ENCODE measurements around the gene MYO3B.
"Not testable (repeated sequence)": the region's sequence is repeated elsewhere in the genome, so short reads cannot be mapped to it uniquely, and the experiment has no call there.

MYO3B gene

DNA sequence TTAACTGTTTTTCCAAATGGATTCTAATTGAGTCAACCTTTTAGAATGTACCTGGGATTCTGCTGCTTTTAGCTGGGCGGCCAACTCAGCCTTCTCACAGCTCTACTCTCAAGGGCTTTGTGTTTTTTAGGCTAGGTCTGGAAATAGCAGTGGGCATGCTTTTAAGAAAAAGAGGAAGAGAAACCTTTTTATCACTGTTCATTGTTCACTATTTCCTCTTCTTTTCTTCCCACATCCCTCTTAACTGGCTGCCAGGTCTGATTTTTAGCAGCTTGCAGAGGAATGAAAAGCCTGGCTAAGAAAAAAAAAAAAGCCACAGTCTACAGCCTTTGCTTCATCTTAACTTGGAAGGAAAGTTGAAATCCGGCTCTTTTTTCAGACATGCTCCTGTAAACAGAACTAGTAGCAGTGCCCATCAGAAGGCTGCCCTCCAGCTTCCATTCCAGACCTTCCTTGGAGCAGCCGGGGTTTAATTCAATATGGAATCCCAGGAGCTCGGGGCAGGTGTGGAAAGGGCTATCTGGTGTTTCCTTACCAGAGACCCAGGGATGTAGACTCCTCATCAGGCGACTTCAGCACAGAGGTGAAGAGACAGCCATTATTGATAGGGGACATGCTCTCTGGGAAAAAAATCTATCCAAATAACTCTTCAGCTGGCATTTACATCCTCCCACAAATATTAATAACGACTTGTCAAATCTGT lies 230.7 kb downstream of the MYO3B start:
- Mint-ChIP-seq H3K4me1 (peaks cover 20% of the 10 kb centered on the region), H3K27ac (no peak overlapping the region), H3K27me3 (peaks cover 43% of the 10 kb centered on the region), H3K36me3 (no peaks in the 10 kb centered on the region), H3K4me3 (no peak overlapping the region), H3K9me3 (no peaks in the 10 kb centered on the region)
- ATAC-seq: peak; percentile 61

DNA sequence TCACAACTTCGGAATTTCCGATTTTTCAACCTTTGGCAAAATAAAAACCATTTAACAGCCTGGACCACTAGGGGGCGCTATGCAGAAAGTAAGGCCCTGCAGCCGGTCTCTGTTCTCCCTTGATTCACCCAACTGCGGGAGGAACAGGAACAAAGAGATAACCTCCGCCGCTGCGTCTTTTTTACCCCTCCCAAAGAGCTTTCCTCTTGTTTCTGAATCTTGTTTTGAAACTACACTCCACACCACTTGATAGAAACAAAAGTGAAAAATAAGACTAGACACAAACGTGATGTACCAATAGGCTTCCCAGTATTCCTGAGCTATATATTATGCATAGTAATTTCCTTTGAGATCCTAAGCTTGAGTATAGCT lies 231.2 kb downstream of the MYO3B start:
- Mint-ChIP-seq H3K4me3 (peak overlapping the region; percentile 41), H3K27me3 (peaks cover 43% of the 10 kb centered on the region), H3K36me3 (no peaks in the 10 kb centered on the region), H3K9me3 (no peaks in the 10 kb centered on the region), H3K27ac (no peak overlapping the region), H3K4me1 (peaks cover 20% of the 10 kb centered on the region)
- ATAC-seq: no peak

- no peak for ATAC-seq
- H3K4me3 Mint-ChIP-seq: no peak overlapping the region
- no peak overlapping the region for H3K27ac Mint-ChIP-seq
- H3K4me1 Mint-ChIP-seq: peaks cover 14% of the 10 kb centered on the region
- H3K36me3 Mint-ChIP-seq: no peaks in the 10 kb centered on the region
- H3K27me3 Mint-ChIP-seq: peaks cover 27% of the 10 kb centered on the region
- H3K9me3 Mint-ChIP-seq: peaks cover 3% of the 10 kb centered on the region
These were observed 233.7 kb downstream of the MYO3B start for GRCh38 chr2:170411660-170412059.

DNA sequence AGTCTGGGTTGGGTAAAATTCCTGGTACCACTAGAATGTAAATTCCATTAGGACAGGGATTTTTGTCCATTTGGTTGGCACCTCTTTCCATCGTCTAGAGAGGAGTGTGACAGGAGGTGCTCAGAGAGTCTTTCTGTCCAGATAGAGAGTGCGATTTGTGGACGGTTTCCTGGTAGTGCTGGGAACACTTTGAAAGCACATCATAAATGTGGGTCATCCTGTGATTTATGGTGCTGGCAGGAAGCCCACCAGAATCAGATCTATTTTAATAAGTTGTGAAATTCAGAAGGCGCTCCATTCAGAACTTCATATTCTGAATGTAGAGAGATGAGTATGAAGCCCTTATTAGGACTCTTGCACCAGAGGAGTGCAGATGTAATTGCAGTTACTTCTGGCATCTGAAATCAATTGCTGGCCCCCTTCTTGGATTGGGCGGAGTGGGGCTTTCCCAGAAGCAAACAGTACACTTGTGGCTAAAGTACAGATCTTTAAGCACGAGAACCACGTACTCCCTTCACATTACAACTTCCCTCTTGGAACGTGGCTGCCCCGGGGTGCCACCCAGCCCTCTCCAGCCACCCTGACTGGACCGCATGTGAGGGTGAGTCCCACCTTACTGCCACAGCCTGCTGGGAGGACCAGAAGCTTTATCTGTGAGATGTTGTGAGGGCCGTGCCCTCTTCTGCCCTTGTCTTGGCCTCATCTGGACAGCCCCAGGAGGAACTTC lies 243.2 kb downstream of the MYO3B start:
- Mint-ChIP-seq H3K4me1 (no peaks in the 10 kb centered on the region), H3K27ac (no peak overlapping the region), H3K27me3 (no peaks in the 10 kb centered on the region), H3K9me3 (no peaks in the 10 kb centered on the region), H3K36me3 (no peaks in the 10 kb centered on the region), H3K4me3 (no peak overlapping the region)
- no peak for ATAC-seq

- no peaks in the 10 kb centered on the region for H3K9me3 Mint-ChIP-seq
- no peak overlapping the region for H3K27ac Mint-ChIP-seq
- H3K4me1 Mint-ChIP-seq: no peaks in the 10 kb centered on the region
- H3K27me3 Mint-ChIP-seq: no peaks in the 10 kb centered on the region
- no peak overlapping the region for H3K4me3 Mint-ChIP-seq
- ATAC-seq: no peak
- no peaks in the 10 kb centered on the region for H3K36me3 Mint-ChIP-seq
These were observed 246.0 kb downstream of the MYO3B start for GRCh38 chr2:170423919-170424318.

DNA sequence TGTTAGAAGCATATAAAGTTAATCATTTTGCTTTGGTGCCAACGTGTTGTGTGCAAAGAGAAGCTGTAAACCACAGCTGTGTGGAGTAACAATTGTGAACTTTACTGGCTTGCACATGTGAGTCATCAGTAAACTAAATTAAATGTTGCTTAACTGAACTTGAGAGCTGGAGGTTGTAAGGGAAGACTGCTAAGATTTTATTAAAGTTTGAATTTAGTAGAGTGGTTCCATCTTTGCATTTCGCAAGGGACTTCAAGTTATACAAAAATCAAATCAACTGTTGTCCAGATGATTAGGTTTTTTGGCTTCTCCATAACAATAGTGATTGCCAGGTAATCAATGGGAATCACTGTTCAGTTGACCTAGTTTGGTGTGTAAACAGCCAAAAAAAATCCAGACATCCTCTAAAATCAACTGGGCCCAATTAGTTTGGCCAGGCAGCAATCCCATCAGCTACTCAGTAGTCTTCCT lies 247.4 kb downstream of the MYO3B start:
- no peak for ATAC-seq
- Mint-ChIP-seq H3K4me1 (no peaks in the 10 kb centered on the region), H3K4me3 (no peak overlapping the region), H3K9me3 (no peaks in the 10 kb centered on the region), H3K36me3 (no peaks in the 10 kb centered on the region), H3K27ac (no peak overlapping the region), H3K27me3 (peaks cover 10% of the 10 kb centered on the region)

- Mint-ChIP-seq H3K9me3 (no peaks in the 10 kb centered on the region), H3K27me3 (peaks cover 18% of the 10 kb centered on the region), H3K4me3 (no peak overlapping the region), H3K4me1 (no peaks in the 10 kb centered on the region), H3K27ac (no peak overlapping the region), H3K36me3 (no peaks in the 10 kb centered on the region)
- no peak for ATAC-seq
These were observed 250.9 kb downstream of the MYO3B start for GRCh38 chr2:170428868-170429267.

- no peak overlapping the region for H3K27ac Mint-ChIP-seq
- peaks cover 18% of the 10 kb centered on the region for H3K27me3 Mint-ChIP-seq
- no peak overlapping the region for H3K4me3 Mint-ChIP-seq
- H3K36me3 Mint-ChIP-seq: no peaks in the 10 kb centered on the region
- no peaks in the 10 kb centered on the region for H3K4me1 Mint-ChIP-seq
- no peak for ATAC-seq
- H3K9me3 Mint-ChIP-seq: no peaks in the 10 kb centered on the region
These were observed 254.9 kb downstream of the MYO3B start for GRCh38 chr2:170432823-170433222.

GRCh38 chr2:170433448-170433847 lies 255.5 kb downstream of the MYO3B start:
- Mint-ChIP-seq H3K4me3 (no peak overlapping the region), H3K4me1 (no peaks in the 10 kb centered on the region), H3K27me3 (peaks cover 18% of the 10 kb centered on the region), H3K27ac (no peak overlapping the region), H3K9me3 (no peaks in the 10 kb centered on the region), H3K36me3 (no peaks in the 10 kb centered on the region)
- ATAC-seq: no peak

DNA sequence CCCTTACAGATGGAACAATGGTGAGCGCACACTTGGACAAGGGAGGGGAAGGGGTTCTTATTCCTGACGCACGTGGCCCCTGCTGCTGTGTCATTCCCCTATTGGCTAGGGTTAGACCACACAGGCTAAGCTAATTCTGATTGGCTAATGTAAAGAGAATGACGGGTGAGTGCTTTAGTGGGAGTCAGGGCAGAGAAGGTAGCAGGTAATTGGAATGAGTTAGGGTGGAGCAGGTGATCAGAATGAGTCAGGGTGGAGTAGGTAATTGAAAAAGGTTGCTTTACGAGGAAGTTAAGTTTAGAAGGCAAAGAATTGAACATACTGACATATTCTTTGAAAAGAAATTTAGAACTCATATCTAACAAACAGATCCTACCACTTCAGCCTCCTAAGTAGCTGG lies 256.4 kb downstream of the MYO3B start:
- H3K4me3 Mint-ChIP-seq, H3K9me3 Mint-ChIP-seq, H3K4me1 Mint-ChIP-seq, H3K36me3 Mint-ChIP-seq, H3K27ac Mint-ChIP-seq, ATAC-seq: not testable (repeated sequence)
- peaks cover 17% of the 10 kb centered on the region for H3K27me3 Mint-ChIP-seq

DNA sequence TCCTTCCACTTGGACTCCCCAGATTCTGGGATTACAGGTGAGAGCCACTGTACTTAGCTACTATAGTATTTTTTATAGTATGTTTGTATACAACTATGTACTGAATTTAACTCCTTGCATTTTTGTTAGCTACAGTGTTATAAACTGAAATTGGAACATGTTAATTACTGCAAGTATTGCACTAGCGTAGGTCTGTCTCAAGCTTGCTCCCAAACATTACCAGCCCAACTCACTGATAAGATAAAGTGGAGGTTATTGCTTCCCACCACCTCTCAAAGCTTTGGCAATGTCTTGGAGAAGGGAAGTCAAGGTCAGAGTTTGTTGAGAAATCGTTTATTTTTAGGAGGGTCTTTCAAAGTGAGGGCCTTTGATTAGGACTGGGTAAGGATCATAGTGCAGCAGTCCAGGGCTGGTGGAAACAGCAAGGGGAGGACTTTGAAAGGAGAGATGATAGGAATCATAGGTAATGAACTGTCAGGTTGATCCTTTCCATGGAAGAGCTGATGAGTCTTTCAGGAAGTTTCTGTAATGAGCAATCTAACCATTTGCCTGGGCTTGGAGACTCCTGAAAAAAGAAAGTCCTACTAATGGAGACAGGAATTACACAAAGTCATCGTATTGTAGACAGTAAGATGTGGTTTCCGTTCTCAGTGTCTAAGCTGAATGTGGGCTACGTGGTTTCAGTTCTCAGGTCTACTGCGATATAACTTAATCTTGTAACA lies 257.1 kb downstream of the MYO3B start:
- Mint-ChIP-seq H3K27me3 (peaks cover 10% of the 10 kb centered on the region), H3K9me3 (no peaks in the 10 kb centered on the region), H3K4me3 (no peak overlapping the region), H3K4me1 (no peaks in the 10 kb centered on the region), H3K36me3 (no peaks in the 10 kb centered on the region), H3K27ac (no peak overlapping the region)
- no peak for ATAC-seq

GRCh38 chr2:170436077-170436943 lies 258.4 kb downstream of the MYO3B start:
- H3K36me3 Mint-ChIP-seq: no peaks in the 10 kb centered on the region
- H3K27ac Mint-ChIP-seq: no peak overlapping the region
- no peaks in the 10 kb centered on the region for H3K27me3 Mint-ChIP-seq
- H3K9me3 Mint-ChIP-seq: no peaks in the 10 kb centered on the region
- no peaks in the 10 kb centered on the region for H3K4me1 Mint-ChIP-seq
- no peak for ATAC-seq
- H3K4me3 Mint-ChIP-seq: no peak overlapping the region

DNA sequence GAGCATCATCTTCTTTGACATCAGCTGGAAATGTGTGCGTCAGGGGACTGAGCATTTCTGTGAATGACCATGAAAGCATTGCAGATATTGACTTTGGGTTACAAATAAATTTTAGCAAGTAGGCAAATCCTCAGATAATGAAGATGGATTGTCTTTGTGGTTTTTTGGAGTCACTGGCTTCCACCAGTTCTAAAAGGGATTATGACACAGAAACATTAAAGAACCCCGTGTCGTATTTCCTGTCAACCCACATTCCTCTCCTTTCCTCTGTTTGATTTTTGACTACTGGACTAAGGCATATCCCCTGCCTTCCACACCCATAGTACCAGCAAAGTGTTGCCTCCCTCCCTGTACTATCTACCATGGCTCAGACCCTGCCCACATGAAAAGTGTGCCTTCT lies 268.1 kb downstream of the MYO3B start:
- Mint-ChIP-seq H3K4me3 (no peak overlapping the region), H3K4me1 (no peaks in the 10 kb centered on the region), H3K27me3 (peaks cover 9% of the 10 kb centered on the region), H3K36me3 (no peaks in the 10 kb centered on the region), H3K27ac (no peak overlapping the region), H3K9me3 (peaks cover 4% of the 10 kb centered on the region)
- no peak for ATAC-seq

GRCh38 chr2:170449034-170449433 lies 271.1 kb downstream of the MYO3B start:
- H3K4me1 Mint-ChIP-seq: no peaks in the 10 kb centered on the region
- H3K27ac Mint-ChIP-seq: no peak overlapping the region
- peaks cover 4% of the 10 kb centered on the region for H3K9me3 Mint-ChIP-seq
- H3K36me3 Mint-ChIP-seq: no peaks in the 10 kb centered on the region
- peaks cover 9% of the 10 kb centered on the region for H3K27me3 Mint-ChIP-seq
- H3K4me3 Mint-ChIP-seq: no peak overlapping the region
- no peak for ATAC-seq

Measured in stimulated activated memory B cell treated with anti-CD40 and anti-IgM and Interleukin-4, amounts not matched to agents 10 μg/mL and 1 μg/mL and 100 μg/mL, for 72 hours (primary cell).